Measurements from ENCODE around the gene PLG.
"Not testable (repeated sequence)": the region's sequence is repeated elsewhere in the genome, so short reads cannot be mapped to it uniquely, and the experiment has no call there.

PLG gene

GRCh38 chr6:160701918-160702680 lies at the start of gene PLG:
PLG (plus strand) TSS chr6:160702244; CDS start chr6:160702305, 61 bp downstream.
- DNase-seq: not testable (repeated sequence)

GRCh38 chr6:160659562-160659961 lies 42.5 kb upstream of the PLG start:
- DNase-seq: no peak

- DNase-seq: no peak
These were observed 40.8 kb upstream of the PLG start for GRCh38 chr6:160661216-160661615.

GRCh38 chr6:160662429-160662828 lies 39.6 kb upstream of the PLG start:
- DNase-seq: no peak

- no peak for DNase-seq
These were observed 39.2 kb upstream of the PLG start for GRCh38 chr6:160662842-160663241.

GRCh38 chr6:160664198-160664597 lies 37.8 kb upstream of the PLG start, which contains the start of gene LPA:
LPA (minus strand) TSS chr6:160664275; CDS start chr6:160664214, 61 bp downstream.
- DNase-seq: not testable (repeated sequence)

- peak; percentile 27 to 43 for DNase-seq
These were observed 34.2 kb upstream of the PLG start for GRCh38 chr6:160667639-160668481.

GRCh38 chr6:160668589-160668988 lies 33.5 kb upstream of the PLG start:
- DNase-seq: no peak

- not testable (repeated sequence) for DNase-seq
These were observed 25.6 kb upstream of the PLG start for GRCh38 chr6:160676418-160676817.

GRCh38 chr6:160678230-160678629 lies 23.8 kb upstream of the PLG start:
- no peak for DNase-seq

- no peak for DNase-seq
These were observed 23.2 kb upstream of the PLG start for GRCh38 chr6:160678744-160679401.

GRCh38 chr6:160679402-160679769 lies 22.7 kb upstream of the PLG start:
- DNase-seq: no peak

GRCh38 chr6:160685101-160685761 lies 16.8 kb upstream of the PLG start:
- DNase-seq: not testable (repeated sequence)

GRCh38 chr6:160685762-160686450 lies 16.1 kb upstream of the PLG start:
- DNase-seq: no peak

GRCh38 chr6:160690458-160690857 lies 11.6 kb upstream of the PLG start:
- no peak for DNase-seq

GRCh38 chr6:160691617-160692016 lies 10.4 kb upstream of the PLG start:
- no peak for DNase-seq

GRCh38 chr6:160692369-160692959 lies 9.6 kb upstream of the PLG start:
- DNase-seq: no peak

- not testable (repeated sequence) for DNase-seq
These were observed 7.0 kb upstream of the PLG start for GRCh38 chr6:160695025-160695424.

- not testable (repeated sequence) for DNase-seq
These were observed 6.4 kb upstream of the PLG start for GRCh38 chr6:160695622-160696021.

- DNase-seq: not testable (repeated sequence)
These were observed 5.2 kb upstream of the PLG start for GRCh38 chr6:160696884-160697283.

- no peak for DNase-seq
These were observed 4.2 kb upstream of the PLG start for GRCh38 chr6:160697826-160698225.

GRCh38 chr6:160704688-160705087 lies 2.6 kb downstream of the PLG start:
- not testable (repeated sequence) for DNase-seq
